Retinal pigment epithelial cell (primary cell): ENCODE measurements around the gene ETFA.

Source experiments
- DNase-seq: peaks from one replicate; pipeline ENCODE4 v3.0.0-alpha.2; 2010; ENCODE audit warnings: low read depth
- H3K4me3 ChIP-seq: 2 replicates; pipeline ENCODE4 v1.5.1; 2011; ENCODE audit warnings: mild to moderate bottlenecking, low read length, control low read depth, moderate library complexity
- CTCF ChIP-seq: conservative IDR thresholded peaks from 2 replicates; pipeline ENCODE4 v1.5.1; 2011; ENCODE audit warnings: low read depth, low read length, control low read depth, inconsistent platforms

Gene ETFA

GRCh38 chr15:76209523-76209922 lies 101.7 kb downstream of the ETFA start:
- no peak for DNase-seq
- no peak overlapping the region for H3K4me3 ChIP-seq
- no peak for TF ChIP-seq CTCF

- DNase-seq, result no peak
- H3K4me3 ChIP-seq, result no peak overlapping the region
- TF ChIP-seq CTCF, result no peak
Measured at GRCh38 chr15:76208786-76209424, 102.4 kb downstream of the ETFA start.

GRCh38 chr15:76208084-76208785 lies 103.0 kb downstream of the ETFA start:
- no peak overlapping the region for H3K4me3 ChIP-seq
- DNase-seq, result no peak
- TF ChIP-seq CTCF, result no peak

GRCh38 chr15:76206325-76206976 lies 104.8 kb downstream of the ETFA start:
- H3K4me3 ChIP-seq, result no peak overlapping the region
- peak; percentile 95 for DNase-seq
- no peak for TF ChIP-seq CTCF

GRCh38 chr15:76204916-76205460 lies 106.3 kb downstream of the ETFA start:
- no peak for DNase-seq
- TF ChIP-seq CTCF, result no peak
- H3K4me3 ChIP-seq, result no peak overlapping the region

GRCh38 chr15:76204109-76204845 lies 107.0 kb downstream of the ETFA start:
- no peak for DNase-seq
- H3K4me3 ChIP-seq, result no peak overlapping the region
- TF ChIP-seq CTCF, result no peak
